Panc1 (cell line): Measurements from ENCODE around the gene GALNT14.

Experiments used
- CTCF ChIP-seq: fragments of 450-650 bp; IDR thresholded peaks from 2 replicates; pipeline ENCODE4 v1.5.1; 2017; ENCODE audit warnings: mild to moderate bottlenecking
- POLR2AphosphoS5 ChIP-seq: IDR thresholded peaks from 2 replicates; pipeline ENCODE4 v1.6.1; 2012; ENCODE audit warnings: mild to moderate bottlenecking, low read depth, low read length, moderate library complexity
- TCF7L2 ChIP-seq: IDR thresholded peaks from 2 replicates; pipeline ENCODE4 v1.6.1; 2011; ENCODE audit warnings: mild to moderate bottlenecking, low read depth, low read length, inconsistent platforms

- TF ChIP-seq CTCF (no peak; the same call in 1 of the 2 replicates), TCF7L2 (no peak), POLR2AphosphoS5 (no peak)
Observed at GRCh38 chr2:30883184-30883583, 255.1 kb downstream of the GALNT14 start.
